Uterus (tissue), 4 donors: ENCODE results near the gene COL4A1. TPM values are rescaled to one million over a fixed set of nuclear protein-coding genes. Genes with fewer than 3 reads are reported as not detected.

Experiments
- DNase-seq, 2 donors: peaks; one replicate each; pipeline ENCODE4 v3.0.0-alpha.2; 2019 to 2020
- H3K27ac ChIP-seq, 2 donors: fragments of 200-600 bp; sonication (generic); 1 replicate in 1 of 2; 2 replicates in 1 of 2; pipeline ENCODE4 v1.5.1; 2016 to 2018
- H3K27me3 ChIP-seq, 2 donors: fragments of 200-600 bp; sonication (generic); one replicate each; pipeline ENCODE4 v1.5.1; 2018 to 2019; ENCODE audit warnings: control low read depth in 1 of 2
- H3K36me3 ChIP-seq, 2 donors: fragments of 200-600 bp; sonication (generic); one replicate each; pipeline ENCODE4 v1.5.1; 2019; ENCODE audit warnings: control low read depth in 1 of 2
- H3K4me1 ChIP-seq, 2 donors: fragments of 200-600 bp; sonication (generic); one replicate each; pipeline ENCODE4 v1.5.1; 2018 to 2019; ENCODE audit warnings: control low read depth in 1 of 2
- H3K4me3 ChIP-seq, 2 donors: fragments of 200-600 bp; sonication (generic); 1 replicate in 1 of 2; 2 replicates in 1 of 2; pipeline ENCODE4 v1.5.1; 2018 to 2019; ENCODE audit warnings: mild to moderate bottlenecking in 1 of 2
- H3K9me3 ChIP-seq, 2 donors: fragments of 200-600 bp; sonication (generic); one replicate each; pipeline ENCODE4 v1.5.1; 2019; ENCODE audit warnings: control low read depth in 1 of 2
- POLR2A ChIP-seq, 2 donors: fragments of 450-650 bp; IDR thresholded peaks; one replicate each; pipeline ENCODE4 v1.6.1; 2016; ENCODE audit warnings: antibody characterized with exemption in 2 of 2, mild to moderate bottlenecking in 1 of 2, moderate library complexity in 1 of 2
- intact Hi-C: fragments of 100-400 bp; cut with DNase I; formaldehyde crosslinking; loops from one replicate; pipeline ENCODE4 v1.15.1; 2023; ENCODE audit warnings: low total_unique reads
- total RNA-seq, 4 donors: library from RNA; depleted of rRNA in 3 of 4; stranded (reverse); fragments of >200 nt in 3 of 4; gene quantifications; one replicate each; pipeline versions ENCODE4 v1.1.0 to v1.2.4, GENCODE V29; 2014 to 2023
- TF ChIP-seq, protein P1 (sequence below), 4 experiments: fragments of 200-600 bp in 2 of 4; fragments of 450-650 bp in 2 of 4; sonication (generic) in 2 of 4; IDR thresholded peaks; one replicate each; pipeline ENCODE4 v1.5.1; 2016 to 2019; ENCODE audit warnings: antibody characterized with exemption in 4 of 4, mild to moderate bottlenecking in 2 of 4, moderate library complexity in 1 of 4
- donor health status: DM: yes; HTN: yes; CAD: no.

COL4A1 gene
- total RNA-seq, 4 donors from 2014 or later, result 164 to 737 (median 209) TPM

DNA sequence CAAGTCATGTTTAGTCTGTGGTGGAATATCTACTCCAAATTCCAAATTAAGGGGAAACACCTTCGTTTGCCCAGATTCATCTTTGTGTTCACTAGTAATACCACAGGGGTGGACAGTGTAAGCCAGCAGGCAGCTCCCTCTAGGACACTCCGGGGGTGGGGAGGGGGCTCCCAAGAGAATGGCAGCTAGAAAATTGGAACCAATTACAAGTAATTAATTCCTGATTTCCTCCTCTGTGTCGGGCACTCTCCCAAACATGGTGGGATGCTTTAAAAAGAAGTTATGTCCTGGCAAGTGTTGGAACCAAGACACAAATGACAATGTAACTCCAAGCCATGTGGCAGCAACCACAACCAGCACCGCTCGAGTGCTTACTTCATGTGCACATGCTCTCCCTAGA is 5.9 kb downstream of the COL4A1 start:
- Histone ChIP-seq H3K27ac (peak overlapping the region; percentile 99 to 100), H3K36me3 (no peaks in the 10 kb centered on the region), H3K9me3 (no peaks in the 10 kb centered on the region), H3K4me3 (no peak overlapping the region), H3K27me3 (no peaks in the 10 kb centered on the region), H3K4me1 (peaks cover 0 to 7% of the 10 kb centered on the region in 2 donors)
- intact Hi-C loops, result loop anchor here (10.0 kb wide), 1 partner anchor 46 kb away; no protein-coding TSS in a partner anchor
- peak; percentile 15 to 25 for DNase-seq
- TF ChIP-seq, protein P1, sequence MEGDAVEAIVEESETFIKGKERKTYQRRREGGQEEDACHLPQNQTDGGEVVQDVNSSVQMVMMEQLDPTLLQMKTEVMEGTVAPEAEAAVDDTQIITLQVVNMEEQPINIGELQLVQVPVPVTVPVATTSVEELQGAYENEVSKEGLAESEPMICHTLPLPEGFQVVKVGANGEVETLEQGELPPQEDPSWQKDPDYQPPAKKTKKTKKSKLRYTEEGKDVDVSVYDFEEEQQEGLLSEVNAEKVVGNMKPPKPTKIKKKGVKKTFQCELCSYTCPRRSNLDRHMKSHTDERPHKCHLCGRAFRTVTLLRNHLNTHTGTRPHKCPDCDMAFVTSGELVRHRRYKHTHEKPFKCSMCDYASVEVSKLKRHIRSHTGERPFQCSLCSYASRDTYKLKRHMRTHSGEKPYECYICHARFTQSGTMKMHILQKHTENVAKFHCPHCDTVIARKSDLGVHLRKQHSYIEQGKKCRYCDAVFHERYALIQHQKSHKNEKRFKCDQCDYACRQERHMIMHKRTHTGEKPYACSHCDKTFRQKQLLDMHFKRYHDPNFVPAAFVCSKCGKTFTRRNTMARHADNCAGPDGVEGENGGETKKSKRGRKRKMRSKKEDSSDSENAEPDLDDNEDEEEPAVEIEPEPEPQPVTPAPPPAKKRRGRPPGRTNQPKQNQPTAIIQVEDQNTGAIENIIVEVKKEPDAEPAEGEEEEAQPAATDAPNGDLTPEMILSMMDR (IDR thresholded peaks at IDR 0.05), result no peak
- TF ChIP-seq POLR2A (IDR thresholded peaks at IDR 0.05), result no peak

DNA sequence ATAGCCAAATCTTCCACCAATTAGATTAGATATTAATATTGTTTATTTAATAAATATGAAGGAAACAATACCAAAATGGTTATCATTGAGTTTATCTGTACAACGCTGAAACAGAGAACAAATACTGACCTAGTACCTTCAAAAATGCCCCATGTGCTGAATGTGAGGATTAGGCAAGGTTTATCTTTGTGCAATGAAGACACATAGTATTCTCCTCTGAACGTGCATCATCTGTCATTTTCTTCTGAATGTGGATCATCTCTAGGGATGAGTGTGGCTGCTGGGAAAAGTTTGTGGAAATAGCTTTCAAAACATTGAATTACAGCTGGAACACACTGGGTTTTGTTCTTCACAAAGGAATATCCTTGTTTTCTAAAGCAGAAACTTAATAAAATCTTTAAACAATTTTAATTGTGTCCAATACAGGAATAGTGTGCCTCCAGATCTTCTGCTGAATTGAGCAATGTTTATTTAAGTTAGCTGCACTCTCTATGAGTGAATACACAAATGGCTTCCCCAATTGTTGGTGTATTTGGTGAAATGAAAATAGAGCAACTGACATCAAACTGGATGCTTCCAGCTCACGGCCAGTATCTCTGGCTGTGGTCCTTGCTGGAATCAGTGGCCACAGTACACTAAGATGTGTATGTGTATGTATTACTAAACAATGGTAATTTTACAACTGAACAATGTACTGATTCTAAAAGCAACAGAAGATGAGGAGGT is 6.7 kb downstream of the COL4A1 start:
- DNase-seq, result no peak
- no peak for TF ChIP-seq POLR2A (IDR thresholded peaks at IDR 0.05)
- TF ChIP-seq, protein P1 (IDR thresholded peaks at IDR 0.05), result no peak
- Histone ChIP-seq H3K4me3 (no peak overlapping the region), H3K27ac (peak overlapping the region; percentile 99 to 100), H3K9me3 (no peaks in the 10 kb centered on the region), H3K4me1 (peaks cover 0 to 7% of the 10 kb centered on the region in 2 donors), H3K36me3 (no peaks in the 10 kb centered on the region), H3K27me3 (no peaks in the 10 kb centered on the region)
- intact Hi-C loops, result loop anchor here (10.0 kb wide), 1 partner anchor 45 kb away; no protein-coding TSS in a partner anchor

DNA sequence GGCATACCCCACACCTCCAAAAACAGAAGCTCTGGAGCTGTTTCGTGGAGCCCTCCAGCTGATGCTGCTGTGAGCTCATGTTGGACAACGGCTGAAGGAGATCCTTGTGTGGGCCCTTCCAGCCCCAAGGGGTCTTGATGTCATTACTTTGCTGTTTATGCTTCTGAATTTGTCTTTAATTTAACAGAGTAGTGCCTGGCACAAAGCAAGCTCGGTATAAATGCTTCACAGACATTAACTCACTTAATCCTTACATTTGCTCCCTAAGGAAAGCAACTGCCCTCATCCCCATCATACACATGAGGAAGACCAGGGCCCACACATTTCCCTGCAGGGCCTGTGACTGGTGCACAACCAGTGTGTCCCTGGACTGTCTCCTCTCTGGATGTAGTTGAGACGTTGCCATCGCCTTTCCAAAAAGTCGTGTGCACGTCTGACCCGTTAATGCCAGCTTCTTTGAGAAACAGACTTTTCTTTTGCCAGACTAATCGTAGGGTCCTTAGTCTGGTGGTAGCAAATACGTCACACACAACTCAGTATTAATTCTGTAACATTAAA is 7.6 kb downstream of the COL4A1 start:
- Histone ChIP-seq H3K36me3 (no peaks in the 10 kb centered on the region), H3K27me3 (no peaks in the 10 kb centered on the region), H3K27ac (peak overlapping the region; percentile 70 to 100), H3K9me3 (no peaks in the 10 kb centered on the region), H3K4me1 (peaks cover 0 to 7% of the 10 kb centered on the region in 2 donors), H3K4me3 (peak overlapping the region in 1 of 2 donors; percentile 25)
- DNase-seq, result no peak
- intact Hi-C loops, result no loop called here
- TF ChIP-seq, protein P1 (IDR thresholded peaks at IDR 0.05), result no peak
- no peak for TF ChIP-seq POLR2A (IDR thresholded peaks at IDR 0.05)

DNA sequence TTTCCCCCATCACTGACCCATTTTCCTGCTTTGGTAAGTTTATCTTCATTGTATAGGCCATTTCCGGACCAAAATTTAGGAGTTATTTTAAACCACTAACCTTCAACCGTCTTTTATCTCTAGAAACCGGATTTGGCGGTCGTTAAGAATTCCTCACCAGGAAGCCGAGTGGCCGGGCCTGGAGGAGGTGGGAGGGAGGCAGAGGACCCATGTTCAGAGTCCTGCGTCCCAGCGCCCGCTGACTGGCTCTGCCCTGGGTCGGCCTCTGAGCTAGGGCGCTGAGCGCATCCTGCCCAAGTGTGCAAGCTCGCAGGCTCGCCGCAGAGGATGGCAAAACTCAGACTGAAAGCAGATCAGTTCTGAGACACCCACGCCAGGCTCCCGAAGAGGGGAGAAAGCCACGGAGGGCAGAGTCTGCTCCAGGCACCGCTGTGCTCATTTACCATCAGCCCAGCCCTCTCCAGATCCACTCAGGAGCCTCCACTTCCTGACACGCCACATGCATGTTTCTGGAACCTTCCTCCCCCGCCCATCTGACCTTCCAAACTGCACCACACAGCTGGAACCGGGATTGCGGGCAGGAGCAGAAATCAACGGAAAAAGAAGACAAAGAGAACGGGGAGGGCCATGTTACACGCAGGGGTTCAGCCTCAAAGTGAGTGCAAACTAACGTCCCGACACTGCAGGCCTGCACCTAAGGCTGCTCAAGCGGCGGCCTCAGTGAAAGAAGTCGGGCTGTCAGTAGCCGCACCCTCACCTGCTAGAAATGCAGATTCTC is 8.3 kb downstream of the COL4A1 start:
- Histone ChIP-seq H3K27me3 (no peaks in the 10 kb centered on the region), H3K4me3 (peak overlapping the region; percentile 2 to 25), H3K4me1 (peaks cover 0 to 7% of the 10 kb centered on the region in 2 donors), H3K36me3 (no peaks in the 10 kb centered on the region), H3K9me3 (no peaks in the 10 kb centered on the region), H3K27ac (peak overlapping the region; percentile 70 to 100)
- intact Hi-C loops, result no loop called here
- peak in 1 of 2 donors; percentile 37 for DNase-seq
- peak in 1 of 2 donors; percentile 46 for TF ChIP-seq POLR2A (IDR thresholded peaks at IDR 0.05)
- TF ChIP-seq, protein P1 (IDR thresholded peaks at IDR 0.05), result no peak
